Activated naive CD4-positive, alpha-beta T cell treated with anti-CD3 and anti-CD28 coated beads, Interleukin-2, amount 50 U/mL, for 24 hours (primary cell): ENCODE measurements around the gene ARHGAP23.
A peak's percentile ranks its signal among the peaks of the same experiment; 100 is the strongest.
"Not testable (repeated sequence)": the region's sequence is repeated elsewhere in the genome, so short reads cannot be mapped to it uniquely, and the experiment has no call there.

ENCODE experiments used
- H3K27ac Mint-ChIP-seq: one replicate; pipeline ENCODE4 v1.8.0; 2021; ENCODE audit warnings: mild to moderate bottlenecking, mixed read lengths
- H3K27me3 Mint-ChIP-seq: one replicate; pipeline ENCODE4 v1.8.0; 2021; ENCODE audit warnings: mixed read lengths
- H3K36me3 Mint-ChIP-seq: one replicate; pipeline ENCODE4 v1.8.0; 2021; ENCODE audit warnings: mixed read lengths
- H3K4me1 Mint-ChIP-seq: one replicate; pipeline ENCODE4 v1.8.0; 2021; ENCODE audit warnings: mixed read lengths
- H3K4me3 Mint-ChIP-seq: one replicate; pipeline ENCODE4 v1.8.0; 2021; ENCODE audit warnings: mild to moderate bottlenecking, mixed read lengths
- H3K9me3 Mint-ChIP-seq: one replicate; pipeline ENCODE4 v1.8.0; 2021; ENCODE audit warnings: mixed read lengths

The ARHGAP23 gene

DNA sequence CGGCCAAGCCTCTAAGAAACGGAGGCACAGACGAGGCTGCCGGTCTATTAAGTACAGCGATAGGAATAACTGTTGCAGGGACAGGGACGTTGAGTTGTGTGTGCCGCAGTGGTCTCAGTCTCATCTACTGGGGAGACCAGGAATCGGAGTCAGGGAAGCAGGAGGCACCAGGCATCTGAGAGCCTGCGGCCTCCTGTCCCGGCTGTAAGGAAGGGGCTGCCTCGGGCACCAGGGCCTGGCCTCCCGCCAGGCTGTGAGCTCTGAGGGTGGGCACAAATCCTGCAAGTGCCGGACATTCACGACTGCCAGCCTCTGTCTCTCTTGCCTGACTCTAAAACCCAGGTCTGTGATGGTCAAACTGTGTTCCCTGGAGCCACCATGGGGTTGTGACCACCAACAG lies 76.0 kb downstream of the ARHGAP23 start:
- Mint-ChIP-seq H3K4me3 (no peak overlapping the region), H3K9me3 (no peaks in the 10 kb centered on the region)

DNA sequence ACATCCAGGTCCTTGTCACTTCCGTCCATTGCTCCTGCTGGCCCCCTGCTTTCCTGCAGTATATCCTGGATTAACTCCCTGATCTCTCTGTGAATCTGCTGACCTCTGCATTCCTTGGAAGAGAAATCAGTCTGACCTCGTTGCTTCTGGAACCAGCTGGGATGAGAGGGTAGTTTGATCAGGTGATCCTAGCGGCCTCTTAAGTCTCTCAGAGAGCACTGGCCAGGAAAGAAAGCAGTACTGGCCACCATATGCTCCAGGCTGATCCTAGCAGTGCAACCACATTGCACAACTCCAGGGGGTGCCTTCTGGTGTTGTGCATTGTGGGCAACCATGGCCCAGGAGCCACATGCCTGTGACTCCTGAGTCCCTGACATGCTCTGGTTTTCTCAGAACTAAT lies 79.2 kb downstream of the ARHGAP23 start:
- Mint-ChIP-seq H3K36me3 (no peaks in the 10 kb centered on the region), H3K4me3 (no peak overlapping the region), H3K27me3 (peaks cover 24% of the 10 kb centered on the region), H3K27ac (no peak overlapping the region), H3K9me3 (no peaks in the 10 kb centered on the region), H3K4me1 (peaks cover 5% of the 10 kb centered on the region)

More for the DNA sequence above, 76.0 kb downstream of the ARHGAP23 start:
- H3K27ac Mint-ChIP-seq: no peak overlapping the region
- H3K36me3 Mint-ChIP-seq: no peaks in the 10 kb centered on the region
- no peaks in the 10 kb centered on the region for H3K4me1 Mint-ChIP-seq
- peaks cover 8% of the 10 kb centered on the region for H3K27me3 Mint-ChIP-seq

DNA sequence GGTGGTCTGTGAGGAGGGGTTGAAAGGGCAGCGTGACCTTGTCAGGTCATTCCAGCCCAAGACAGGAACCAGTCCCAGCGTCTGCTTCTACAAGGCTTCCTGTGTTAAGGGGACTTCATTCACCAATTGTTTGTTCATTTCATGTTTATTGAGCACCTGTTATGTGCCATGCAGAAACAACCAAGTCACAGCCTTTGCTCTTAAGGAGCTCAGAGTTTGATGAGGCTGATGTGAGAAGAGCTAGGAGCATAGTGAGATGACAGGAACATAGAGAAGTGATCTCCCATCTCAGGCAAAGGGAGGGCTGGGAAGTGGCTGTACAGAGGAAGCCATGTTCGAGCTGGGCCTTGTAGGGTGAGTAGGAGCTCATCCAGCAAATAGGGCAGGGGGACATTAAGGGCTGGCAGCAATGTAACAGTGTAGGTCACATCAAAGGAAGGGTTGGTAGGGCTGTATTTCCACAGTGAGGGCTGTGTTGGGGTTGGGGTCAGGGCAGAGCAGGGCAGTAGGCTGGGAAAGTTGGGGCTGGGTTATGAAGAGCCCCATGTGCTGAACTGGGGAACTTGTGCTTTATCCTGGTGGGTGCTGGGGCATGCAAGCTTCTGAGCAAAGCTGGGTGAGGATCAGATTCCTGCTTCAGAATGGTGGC lies 79.8 kb downstream of the ARHGAP23 start:
- Mint-ChIP-seq H3K27ac (no peak overlapping the region), H3K36me3 (no peaks in the 10 kb centered on the region), H3K27me3 (peaks cover 24% of the 10 kb centered on the region), H3K4me3 (no peak overlapping the region), H3K9me3 (no peaks in the 10 kb centered on the region), H3K4me1 (peaks cover 5% of the 10 kb centered on the region)

DNA sequence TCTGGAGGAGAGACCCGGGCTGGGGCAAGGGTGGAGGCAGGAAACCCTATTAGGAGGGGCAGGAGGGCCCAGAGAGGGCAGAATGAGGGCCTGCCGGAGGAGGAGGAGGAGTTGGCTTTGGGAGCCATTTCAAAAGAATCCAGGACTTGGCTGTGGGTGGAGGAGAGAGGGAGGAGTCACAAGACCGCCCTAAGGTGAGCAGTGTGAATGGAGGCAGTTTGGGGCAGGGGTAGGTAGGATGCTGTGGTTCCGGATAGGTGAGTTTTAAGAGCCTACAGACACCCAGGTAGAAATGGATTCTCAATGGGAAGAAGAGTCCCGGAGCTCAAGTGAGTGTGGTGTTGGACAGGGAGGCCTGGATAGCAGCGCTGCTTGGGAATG lies 80.3 kb downstream of the ARHGAP23 start:
- Mint-ChIP-seq H3K4me1 (peaks cover 5% of the 10 kb centered on the region), H3K27me3 (peaks cover 25% of the 10 kb centered on the region), H3K36me3 (no peaks in the 10 kb centered on the region), H3K9me3 (no peaks in the 10 kb centered on the region), H3K4me3 (no peak overlapping the region), H3K27ac (no peak overlapping the region)

DNA sequence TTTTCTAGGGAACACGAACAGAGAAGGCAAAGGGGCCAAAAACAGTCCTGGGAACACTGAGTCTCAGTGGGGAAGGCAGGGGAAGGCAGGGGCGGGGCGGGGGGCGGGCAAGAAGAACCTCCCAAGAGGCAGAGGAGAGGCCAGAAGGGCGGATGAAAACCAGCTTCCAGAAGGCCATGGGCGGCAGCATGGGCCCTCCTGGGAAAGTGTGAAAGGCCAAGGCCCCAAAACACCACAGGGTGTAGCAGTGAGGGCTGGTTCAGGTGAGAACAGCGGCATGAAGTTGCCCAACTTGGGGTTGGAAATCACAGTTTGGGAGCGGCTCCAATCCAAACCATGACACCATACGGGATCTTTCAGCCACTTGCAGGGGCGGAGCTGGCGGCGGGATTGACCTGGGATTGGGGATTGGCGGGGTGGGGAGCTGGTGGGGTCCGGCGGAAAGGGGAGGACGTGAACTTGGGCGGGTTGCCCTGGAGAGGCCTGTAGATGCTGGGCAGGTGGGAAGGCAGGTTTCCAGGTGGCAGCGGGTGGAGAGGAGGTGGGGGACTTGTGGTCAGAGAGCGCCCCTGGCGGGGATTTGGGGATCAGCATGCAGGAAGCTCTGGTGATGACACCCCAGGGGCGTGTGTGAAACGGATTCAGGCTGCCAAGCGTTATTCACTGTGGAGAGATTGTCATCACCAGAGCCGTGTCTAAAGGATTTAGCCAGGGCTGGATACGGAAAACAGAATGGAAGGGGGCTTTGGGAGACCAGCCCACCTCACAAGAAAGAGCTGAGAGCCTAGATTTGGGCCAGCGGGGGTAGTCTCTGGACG lies 80.9 kb downstream of the ARHGAP23 start:
- peak overlapping the region; percentile 94 for H3K4me3 Mint-ChIP-seq
- peaks cover 25% of the 10 kb centered on the region for H3K27me3 Mint-ChIP-seq
- H3K36me3 Mint-ChIP-seq: no peaks in the 10 kb centered on the region
- peaks cover 5% of the 10 kb centered on the region for H3K4me1 Mint-ChIP-seq
- H3K27ac Mint-ChIP-seq: no peak overlapping the region
- H3K9me3 Mint-ChIP-seq: no peaks in the 10 kb centered on the region

DNA sequence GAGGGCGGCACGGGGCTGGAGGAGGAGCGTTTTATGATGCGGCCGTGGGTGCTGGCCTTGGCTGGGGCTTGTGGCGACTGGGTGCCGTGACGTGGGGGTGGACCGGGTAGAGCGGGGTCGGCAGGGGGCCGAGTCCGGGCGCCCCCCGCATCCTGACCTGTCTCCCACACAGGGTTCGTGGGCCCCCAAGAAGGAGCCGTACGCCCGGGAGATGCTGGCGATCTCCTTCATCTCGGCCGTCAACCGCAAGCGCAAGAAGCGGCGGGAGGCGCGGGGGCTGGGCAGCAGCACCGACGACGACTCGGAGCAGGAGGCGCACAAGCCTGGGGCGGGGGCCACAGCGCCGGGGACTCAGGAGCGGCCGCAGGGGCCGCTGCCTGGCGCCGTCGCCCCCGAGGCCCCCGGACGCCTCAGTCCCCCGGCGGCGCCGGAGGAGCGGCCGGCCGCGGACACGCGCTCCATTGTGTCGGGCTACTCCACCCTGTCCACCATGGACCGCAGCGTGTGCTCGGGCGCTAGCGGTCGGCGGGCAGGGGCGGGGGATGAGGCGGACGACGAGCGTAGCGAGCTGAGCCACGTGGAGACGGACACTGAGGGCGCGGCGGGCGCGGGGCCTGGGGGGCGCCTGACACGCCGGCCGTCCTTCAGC lies 81.6 kb downstream of the ARHGAP23 start:
- Mint-ChIP-seq H3K9me3 (no peaks in the 10 kb centered on the region), H3K4me3 (peak overlapping the region; percentile 94), H3K36me3 (no peaks in the 10 kb centered on the region), H3K4me1 (peaks cover 5% of the 10 kb centered on the region), H3K27ac (no peak overlapping the region), H3K27me3 (peaks cover 25% of the 10 kb centered on the region)

DNA sequence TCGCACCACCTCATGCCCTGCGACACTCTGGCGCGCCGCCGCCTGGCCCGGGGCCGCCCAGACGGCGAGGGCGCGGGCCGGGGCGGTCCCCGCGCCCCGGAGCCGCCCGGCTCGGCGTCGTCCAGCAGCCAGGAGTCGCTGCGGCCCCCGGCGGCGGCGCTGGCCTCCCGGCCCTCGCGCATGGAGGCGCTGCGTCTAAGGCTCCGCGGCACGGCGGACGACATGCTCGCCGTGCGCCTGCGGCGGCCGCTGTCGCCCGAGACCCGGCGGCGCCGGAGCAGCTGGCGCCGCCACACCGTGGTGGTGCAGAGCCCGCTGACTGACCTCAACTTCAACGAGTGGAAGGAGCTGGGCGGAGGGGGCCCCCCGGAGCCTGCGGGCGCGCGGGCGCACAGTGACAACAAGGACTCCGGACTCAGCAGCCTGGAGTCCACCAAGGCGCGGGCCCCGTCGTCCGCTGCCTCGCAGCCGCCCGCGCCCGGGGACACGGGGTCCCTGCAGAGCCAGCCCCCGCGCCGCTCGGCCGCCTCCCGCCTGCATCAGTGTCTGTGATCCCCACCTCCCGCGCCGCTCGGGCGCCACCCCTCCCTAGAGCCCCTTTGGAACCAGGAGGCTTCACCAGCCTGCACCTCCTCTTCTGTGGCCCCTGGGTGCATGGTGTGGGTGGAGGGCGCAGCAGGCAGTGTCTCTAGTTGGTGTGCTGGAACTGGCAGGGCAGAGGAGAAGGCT lies 82.3 kb downstream of the ARHGAP23 start:
- Mint-ChIP-seq H3K27me3 (peaks cover 25% of the 10 kb centered on the region), H3K27ac (no peak overlapping the region), H3K36me3 (no peaks in the 10 kb centered on the region), H3K4me1 (peaks cover 5% of the 10 kb centered on the region), H3K9me3 (no peaks in the 10 kb centered on the region), H3K4me3 (no peak overlapping the region)

DNA sequence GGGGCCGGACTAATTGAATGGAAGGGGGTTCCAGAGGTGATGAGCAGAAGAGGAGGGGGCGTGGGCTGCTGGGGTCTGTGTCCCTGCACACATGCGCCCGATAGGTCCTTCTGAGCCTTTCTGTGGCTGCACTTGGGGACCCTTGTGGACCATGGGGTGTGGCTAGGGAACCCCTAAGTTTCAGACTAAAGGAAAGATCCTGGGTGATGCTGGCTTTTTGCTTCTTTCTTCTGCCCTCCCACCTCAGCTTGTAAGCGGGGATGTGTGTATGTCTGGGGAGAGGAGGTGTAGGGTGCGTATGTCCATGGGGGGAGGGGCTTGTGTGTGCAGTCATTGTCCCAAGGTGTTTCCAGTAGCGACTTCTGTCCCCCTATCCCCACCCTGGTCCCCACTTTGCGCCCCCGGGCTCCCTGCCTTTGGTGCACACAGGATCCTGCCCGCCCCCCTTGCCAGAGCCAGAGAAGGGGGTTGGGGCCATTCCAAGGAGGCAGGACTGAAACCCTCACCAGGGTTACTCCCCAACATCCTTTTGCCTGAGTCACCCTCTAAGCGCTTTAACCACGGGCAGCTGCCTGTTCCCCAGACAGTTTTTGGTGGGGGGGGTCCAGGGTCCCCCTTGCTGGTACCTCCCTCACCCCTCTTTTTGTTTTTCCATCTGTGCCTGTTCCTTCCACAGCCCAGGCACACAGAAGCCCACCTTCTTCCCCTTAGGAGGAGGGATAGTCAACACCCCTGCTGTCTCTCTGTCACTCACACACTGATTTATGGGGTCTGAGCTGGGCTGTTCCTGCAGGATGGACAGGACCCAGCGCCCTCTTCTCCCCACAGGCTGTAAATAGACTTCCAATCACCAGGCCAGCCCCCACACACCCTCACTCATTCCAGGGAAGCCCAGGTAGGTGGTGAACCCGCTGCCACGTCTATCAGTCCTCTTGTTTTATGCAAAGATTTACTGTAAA lies 83.2 kb downstream of the ARHGAP23 start:
- H3K27me3 Mint-ChIP-seq: peaks cover 25% of the 10 kb centered on the region
- no peaks in the 10 kb centered on the region for H3K36me3 Mint-ChIP-seq
- H3K9me3 Mint-ChIP-seq: no peaks in the 10 kb centered on the region
- no peak overlapping the region for H3K27ac Mint-ChIP-seq
- H3K4me3 Mint-ChIP-seq: peak overlapping the region; percentile 24
- peaks cover 5% of the 10 kb centered on the region for H3K4me1 Mint-ChIP-seq

DNA sequence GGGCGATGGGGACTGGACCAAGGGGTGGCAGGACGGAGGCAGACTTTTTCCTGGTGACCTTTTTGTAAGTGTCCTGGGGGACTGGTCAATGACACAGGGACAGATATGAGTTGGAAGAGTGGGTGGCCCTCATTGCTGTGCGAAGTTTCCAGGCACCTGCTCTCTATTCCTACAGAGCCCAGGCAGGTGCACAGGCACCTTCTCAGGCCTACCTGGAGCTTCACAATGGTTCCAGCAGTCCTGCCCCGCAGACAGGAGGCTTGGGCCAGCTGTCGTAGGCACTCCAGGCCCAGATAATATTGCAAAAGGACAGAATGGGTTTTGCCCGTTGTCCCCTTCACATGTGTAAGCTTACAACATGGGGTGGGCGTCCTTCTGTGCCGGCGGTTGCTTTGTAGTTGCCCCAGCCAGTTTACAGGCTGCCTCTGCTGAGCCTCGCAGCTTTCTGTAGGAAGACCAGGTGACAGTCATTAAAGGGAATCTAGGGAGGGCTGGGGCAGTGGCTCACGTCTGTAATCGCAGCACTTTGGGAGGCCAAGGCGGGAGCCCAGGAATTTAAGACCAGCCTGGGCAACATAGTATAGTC lies 84.3 kb downstream of the ARHGAP23 start:
- Mint-ChIP-seq H3K9me3 (no peaks in the 10 kb centered on the region), H3K4me1 (peaks cover 5% of the 10 kb centered on the region), H3K4me3 (no peak overlapping the region), H3K27me3 (peaks cover 25% of the 10 kb centered on the region), H3K36me3 (no peaks in the 10 kb centered on the region), H3K27ac (no peak overlapping the region)

DNA sequence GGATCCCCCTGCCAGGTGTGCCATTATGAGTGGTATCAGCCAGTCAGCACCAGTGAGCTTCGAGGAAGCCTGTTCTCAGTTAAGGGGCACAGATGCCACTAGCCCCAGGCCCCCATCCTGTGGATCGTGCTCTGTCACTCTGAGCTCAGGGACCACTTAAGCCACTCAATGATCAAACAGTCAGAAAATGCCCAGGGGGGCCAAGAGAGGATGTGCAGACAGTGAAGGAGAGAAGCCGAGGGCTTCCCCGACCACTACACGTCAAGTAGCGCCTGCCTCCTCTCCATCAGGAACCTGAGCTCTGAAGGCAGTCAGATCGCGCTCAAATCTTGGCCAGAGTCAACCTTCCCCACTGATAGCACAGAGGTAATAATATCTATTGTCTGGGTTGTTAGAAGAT lies 98.3 kb downstream of the ARHGAP23 start:
- H3K36me3 Mint-ChIP-seq, H3K27ac Mint-ChIP-seq, H3K4me1 Mint-ChIP-seq, H3K4me3 Mint-ChIP-seq, H3K9me3 Mint-ChIP-seq: not testable (repeated sequence)
- peaks cover 11% of the 10 kb centered on the region for H3K27me3 Mint-ChIP-seq

DNA sequence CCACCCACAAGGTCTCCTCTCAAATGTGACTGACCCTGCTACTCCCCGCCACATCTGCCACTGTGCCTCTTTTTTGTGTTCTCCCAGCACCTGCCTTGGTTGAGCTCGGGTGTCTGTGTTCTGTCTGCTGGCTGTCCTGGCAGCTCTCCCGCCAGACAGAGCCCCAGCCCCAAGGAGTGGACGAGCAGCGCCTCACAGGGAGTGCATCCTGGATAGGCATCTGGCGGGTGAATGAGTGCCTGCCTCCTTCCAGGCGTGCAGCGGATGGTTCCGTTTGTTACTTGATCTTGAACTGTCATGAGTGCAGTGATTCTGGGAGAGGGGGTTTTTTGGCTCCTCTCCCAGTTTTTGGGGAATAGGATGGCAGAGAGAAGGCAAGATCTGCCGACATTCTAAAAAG lies 99.9 kb downstream of the ARHGAP23 start:
- not testable (repeated sequence) for H3K9me3 Mint-ChIP-seq, H3K4me1 Mint-ChIP-seq, H3K27ac Mint-ChIP-seq, H3K36me3 Mint-ChIP-seq, H3K4me3 Mint-ChIP-seq
- peaks cover 12% of the 10 kb centered on the region for H3K27me3 Mint-ChIP-seq

DNA sequence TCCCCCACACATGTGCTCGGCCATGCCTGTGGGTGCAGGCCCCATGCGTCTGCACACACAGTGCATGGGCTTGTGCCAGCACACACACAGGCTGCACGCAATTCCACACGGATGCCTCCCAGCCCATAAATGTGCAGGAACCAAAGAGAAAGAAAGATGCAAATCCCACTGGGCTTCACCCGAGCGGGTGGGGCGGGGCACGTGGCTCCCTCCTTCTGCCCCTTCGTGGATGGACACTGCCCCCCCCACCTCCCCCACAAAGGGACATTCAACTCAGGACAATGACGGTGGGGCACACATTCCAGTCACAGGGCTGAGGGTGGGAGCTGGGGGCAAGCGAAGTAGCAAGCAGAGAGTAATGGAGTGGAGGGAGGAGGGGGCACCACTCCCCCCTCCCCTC lies 102.6 kb downstream of the ARHGAP23 start:
- H3K4me1 Mint-ChIP-seq, H3K9me3 Mint-ChIP-seq, H3K27ac Mint-ChIP-seq, H3K4me3 Mint-ChIP-seq, H3K36me3 Mint-ChIP-seq: not testable (repeated sequence)
- peaks cover 16% of the 10 kb centered on the region for H3K27me3 Mint-ChIP-seq

DNA sequence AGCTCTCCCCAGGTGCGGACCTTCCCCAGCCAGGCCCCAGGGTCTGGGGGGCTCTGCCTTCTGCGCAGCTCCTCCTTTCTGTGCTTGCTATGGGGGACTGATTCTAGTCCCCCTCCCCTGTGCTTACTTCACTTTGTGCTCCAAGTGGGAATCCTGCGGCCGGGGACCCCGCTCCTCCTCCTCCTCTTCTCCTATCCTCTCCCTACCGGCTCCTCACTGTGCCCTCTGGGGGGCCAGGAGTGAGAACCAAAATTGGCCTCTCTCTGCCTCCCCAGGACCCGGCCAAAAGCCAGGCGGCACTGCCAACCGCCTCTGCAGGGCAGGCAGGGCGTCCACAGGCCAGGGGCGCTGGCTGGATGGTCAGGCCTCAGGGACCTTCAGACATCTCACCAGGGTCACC lies 103.5 kb downstream of the ARHGAP23 start:
- H3K36me3 Mint-ChIP-seq, H3K9me3 Mint-ChIP-seq, H3K4me3 Mint-ChIP-seq, H3K4me1 Mint-ChIP-seq, H3K27ac Mint-ChIP-seq: not testable (repeated sequence)
- peaks cover 16% of the 10 kb centered on the region for H3K27me3 Mint-ChIP-seq

DNA sequence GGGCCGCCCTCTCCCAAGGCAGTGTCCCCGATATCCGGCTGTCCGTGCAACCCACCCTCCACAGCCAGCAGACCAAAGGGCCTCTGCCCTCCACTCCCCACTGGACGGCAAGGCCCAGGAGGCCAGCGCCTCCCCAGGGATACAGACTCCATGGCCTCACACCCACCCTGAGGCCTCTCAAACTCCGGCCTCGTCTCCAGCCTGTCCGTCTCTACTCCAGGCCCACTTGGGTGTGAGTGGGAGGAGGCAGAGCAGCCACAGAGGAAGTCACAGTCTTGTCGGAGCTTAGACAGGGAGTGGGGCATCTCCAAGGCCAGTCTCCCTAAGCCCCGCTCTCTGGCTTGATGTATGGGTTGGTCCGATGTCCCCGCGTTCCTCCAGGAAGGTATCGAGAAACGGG lies 104.2 kb downstream of the ARHGAP23 start:
- Mint-ChIP-seq H3K4me3 (no peak overlapping the region), H3K9me3 (no peaks in the 10 kb centered on the region), H3K27ac (no peak overlapping the region), H3K27me3 (peaks cover 16% of the 10 kb centered on the region), H3K36me3 (no peaks in the 10 kb centered on the region), H3K4me1 (no peaks in the 10 kb centered on the region)
